Panc1 (cell line): ENCODE data around the gene SDK2. TPM values are rescaled to one million over a fixed set of nuclear protein-coding genes. Genes with fewer than 3 reads are reported as not detected.
A peak's percentile ranks its signal among the peaks of the same experiment; 100 is the strongest.

ENCODE experiments used
- ATAC-seq: fragments of 200-7000 bp; cut with Tn5 transposase; 2 replicates; pipeline ENCODE4 v1.9.1; 2020; ENCODE audit warnings: mild to moderate bottlenecking, moderate library complexity
- BruUV-seq: library from RNA; stranded (reverse); fragments of 400-500 nt; replicated peaks from 2 replicates; lab custom pipeline; 2021; lab: Mats Ljungman, UMichigan
- CTCF ChIA-PET: fragments of 300-600 bp; sonication (Branson Sonifier 250); formaldehyde crosslinking; loops from one replicate; lab custom pipeline; 2022; ENCODE audit warnings: antibody characterized with exemption; lab: Charles Lee
- POLR2A ChIA-PET: fragments of 300-600 bp; sonication (Branson Sonifier 250); formaldehyde crosslinking; loops from one replicate; lab custom pipeline; 2022; ENCODE audit warnings: antibody characterized with exemption; lab: Charles Lee
- DNase-seq: peaks from one replicate; pipeline ENCODE4 v3.0.0-alpha.2; 2010; ENCODE audit warnings: low read depth, low spot score
- H3K27ac ChIP-seq: 2 replicates; pipeline ENCODE4 v1.5.1; 2011; ENCODE audit warnings: mild to moderate bottlenecking, low read length, inconsistent platforms
- H3K27me3 ChIP-seq: fragments of 200-500 bp; sonication (Bioruptor generic); 2 replicates; pipeline ENCODE4 v1.6.0; 2014; ENCODE audit warnings: low read length, inconsistent platforms; ENCODE audit not compliant: control insufficient read depth, insufficient read depth
- H3K36me3 ChIP-seq: fragments of 200-500 bp; sonication (Bioruptor generic); 2 replicates; pipeline ENCODE4 v1.5.1; 2014; ENCODE audit warnings: inconsistent platforms, mild to moderate bottlenecking, low read length, moderate library complexity; ENCODE audit not compliant: control insufficient read depth, insufficient read depth
- H3K4me1 ChIP-seq: 2 replicates; pipeline ENCODE4 v1.5.1; 2011; ENCODE audit warnings: inconsistent platforms, mild to moderate bottlenecking, low read length, moderate library complexity; ENCODE audit not compliant: control insufficient read depth, insufficient read depth
- H3K4me3 ChIP-seq, 2 experiments: 2 replicates each; pipeline ENCODE4 v1.5.1; 2011 to 2012; ENCODE audit warnings: low read depth in 2 of 2, low read length in 2 of 2, mild to moderate bottlenecking in 2 of 2, inconsistent platforms in 1 of 2, moderate library complexity in 1 of 2
- H3K9me3 ChIP-seq: fragments of 200-500 bp; sonication (Bioruptor generic); 2 replicates; pipeline ENCODE4 v1.5.1; 2014; ENCODE audit warnings: low read depth, mild to moderate bottlenecking, inconsistent platforms, low read length, moderate library complexity; ENCODE audit not compliant: control insufficient read depth, insufficient read depth
- POLR2AphosphoS5 ChIP-seq: IDR thresholded peaks from 2 replicates; pipeline ENCODE4 v1.6.1; 2012; ENCODE audit warnings: mild to moderate bottlenecking, low read depth, low read length, moderate library complexity
- SIN3A ChIP-seq: IDR thresholded peaks from 2 replicates; pipeline ENCODE4 v1.6.1; 2012; ENCODE audit warnings: low read depth, mild to moderate bottlenecking, low read length, moderate library complexity, borderline replicate concordance; ENCODE audit not compliant: insufficient read depth
- TCF7L2 ChIP-seq: IDR thresholded peaks from 2 replicates; pipeline ENCODE4 v1.6.1; 2011; ENCODE audit warnings: mild to moderate bottlenecking, low read depth, low read length, inconsistent platforms
- in situ Hi-C: cut with HindIII; loops from 2 replicates; pipeline ENCODE4 v1.10.0; 2016; ENCODE audit warnings: low sequenced_read_pairs, low pct_unique_long_range_greater_than_20kb
- intact Hi-C: fragments of 100-400 bp; cut with micrococcal nuclease; formaldehyde crosslinking; loops from one replicate; pipeline ENCODE4 v1.10.0; 2022; ENCODE audit not compliant: unreplicated experiment
- total RNA-seq: library from RNA; stranded (reverse); gene quantifications from one replicate; pipeline ENCODE4 v1.2.1, GENCODE V29; 2021; ENCODE audit not compliant: unreplicated experiment
- TF ChIP-seq, protein P1 (sequence below): fragments of 450-650 bp; IDR thresholded peaks from 2 replicates; pipeline ENCODE4 v1.5.1; 2017; ENCODE audit warnings: mild to moderate bottlenecking
- TF ChIP-seq, protein P2 (sequence below), 2 experiments: IDR thresholded peaks; 2 replicates each; pipeline ENCODE4 v1.6.1; 2011 to 2012; ENCODE audit warnings: low read depth in 2 of 2, control low read depth in 1 of 2, low read length in 1 of 2, mild to moderate bottlenecking in 1 of 2, moderate library complexity in 1 of 2; ENCODE audit not compliant: insufficient read depth in 1 of 2

SDK2 gene
- total RNA-seq, 1 experiment from 2014 or later, result 0.41 TPM

DNA sequence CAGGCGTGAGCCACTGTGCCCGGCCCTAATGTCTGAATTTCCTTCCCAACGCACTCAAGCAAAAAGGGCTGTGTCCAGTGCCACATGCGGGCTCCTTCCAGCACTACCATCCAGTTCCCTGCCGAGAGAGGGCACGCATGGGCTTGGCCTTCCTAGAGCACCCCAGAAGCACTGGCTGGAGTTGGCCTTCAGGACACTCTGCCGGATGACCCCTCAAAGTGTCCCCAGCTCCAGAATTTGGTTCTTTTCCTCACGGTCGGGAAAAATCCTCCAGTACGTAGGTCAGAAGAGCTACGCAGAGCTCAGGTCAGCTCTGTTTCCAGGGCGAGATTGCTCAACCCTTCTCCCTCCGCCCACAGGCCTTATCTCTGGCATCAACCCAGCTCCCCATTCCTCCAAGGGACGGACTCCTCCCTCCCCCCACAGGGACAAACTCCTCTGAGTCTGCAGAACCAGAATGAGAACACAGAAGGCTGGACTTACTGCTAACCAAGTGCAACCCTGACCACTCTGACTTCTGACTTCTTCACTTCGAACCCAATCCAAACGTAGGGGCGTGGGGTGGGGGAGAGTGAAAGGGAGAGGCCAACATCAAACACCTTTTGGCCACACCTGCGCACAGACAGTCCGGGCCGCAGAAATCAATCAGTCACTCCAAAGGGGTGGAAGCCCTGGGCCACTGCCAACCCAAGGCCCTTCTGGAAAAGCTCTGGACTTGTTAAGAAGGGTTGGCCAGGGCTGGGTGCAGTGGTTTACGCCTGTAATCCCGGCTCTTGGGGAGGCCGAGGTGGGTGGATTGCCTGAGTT lies 336.0 kb downstream of the SDK2 start:
- intact Hi-C loops, result loop anchor here (5.0 kb wide), 1 partner anchor 59 kb away; no protein-coding TSS in a partner anchor
- peaks cover 62% of the 10 kb centered on the region for H3K4me1 ChIP-seq
- BruUV-seq, result TSS peak; percentile 20
- TF ChIP-seq TCF7L2, result 0 out of 2 replicates have a peak, but pooled peaks have one; percentile 53
- TF ChIP-seq, protein P1, sequence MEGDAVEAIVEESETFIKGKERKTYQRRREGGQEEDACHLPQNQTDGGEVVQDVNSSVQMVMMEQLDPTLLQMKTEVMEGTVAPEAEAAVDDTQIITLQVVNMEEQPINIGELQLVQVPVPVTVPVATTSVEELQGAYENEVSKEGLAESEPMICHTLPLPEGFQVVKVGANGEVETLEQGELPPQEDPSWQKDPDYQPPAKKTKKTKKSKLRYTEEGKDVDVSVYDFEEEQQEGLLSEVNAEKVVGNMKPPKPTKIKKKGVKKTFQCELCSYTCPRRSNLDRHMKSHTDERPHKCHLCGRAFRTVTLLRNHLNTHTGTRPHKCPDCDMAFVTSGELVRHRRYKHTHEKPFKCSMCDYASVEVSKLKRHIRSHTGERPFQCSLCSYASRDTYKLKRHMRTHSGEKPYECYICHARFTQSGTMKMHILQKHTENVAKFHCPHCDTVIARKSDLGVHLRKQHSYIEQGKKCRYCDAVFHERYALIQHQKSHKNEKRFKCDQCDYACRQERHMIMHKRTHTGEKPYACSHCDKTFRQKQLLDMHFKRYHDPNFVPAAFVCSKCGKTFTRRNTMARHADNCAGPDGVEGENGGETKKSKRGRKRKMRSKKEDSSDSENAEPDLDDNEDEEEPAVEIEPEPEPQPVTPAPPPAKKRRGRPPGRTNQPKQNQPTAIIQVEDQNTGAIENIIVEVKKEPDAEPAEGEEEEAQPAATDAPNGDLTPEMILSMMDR, result no peak
- DNase-seq, result no peak
- no peaks in the 10 kb centered on the region for H3K27me3 ChIP-seq
- H3K9me3 ChIP-seq, result no peaks in the 10 kb centered on the region
- H3K36me3 ChIP-seq, result peaks cover 4% of the 10 kb centered on the region; the same call in 1 of the 2 replicates
- H3K4me3 ChIP-seq, result peak overlapping the region; percentile 22 to 90
- in situ Hi-C loops, result no loop called here
- ChIA-PET CTCF (interaction anchor here (0.5 to 5.7 kb wide), 3 partner anchors 46 to 62 kb away, joined by 3 to 34 read pairs (median 4); partner anchors contain the start of gene CPSF4L), POLR2A (interaction anchor here (0.5 kb wide), 1 partner anchor 10 kb away, joined by 3 read pairs; no protein-coding TSS in a partner anchor)
- ATAC-seq, result no peak
- H3K27ac ChIP-seq, result peak overlapping the region; percentile 86

DNA sequence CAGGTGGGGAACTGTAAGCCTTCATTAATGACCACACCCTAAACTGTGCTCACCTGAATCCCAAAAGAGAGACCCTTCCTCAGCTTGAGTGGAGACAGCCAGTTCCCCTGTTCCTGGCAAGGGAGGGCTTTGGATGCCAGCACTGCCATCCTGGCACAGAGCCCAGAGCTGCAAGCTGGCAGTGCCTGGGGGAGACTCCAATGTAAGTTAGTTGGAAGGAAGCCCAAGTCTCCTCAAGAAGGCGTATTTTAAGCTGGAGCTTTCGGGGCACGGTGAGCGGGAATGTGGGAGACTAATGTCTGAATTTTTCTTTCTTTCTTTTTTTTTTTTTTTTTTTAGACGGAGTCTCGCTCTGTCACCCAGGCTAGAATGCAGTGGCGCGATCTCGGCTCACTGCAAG lies 337.1 kb downstream of the SDK2 start:
- ATAC-seq (no peak), DNase-seq (no peak)
- no peaks in the 10 kb centered on the region for H3K9me3 ChIP-seq
- H3K27ac ChIP-seq, result peak overlapping the region; percentile 97
- ChIA-PET POLR2A (interaction anchor here (0.9 kb wide), 1 partner anchor 12 kb away, joined by 3 read pairs; no protein-coding TSS in a partner anchor), CTCF (interaction anchor here (1.2 to 5.7 kb wide), 2 partner anchors 11 to 63 kb away, joined by 3 to 34 read pairs; no protein-coding TSS in a partner anchor)
- intact Hi-C loops (loop anchor here (5.0 kb wide), 1 partner anchor 60 kb away; no protein-coding TSS in a partner anchor), in situ Hi-C loops (no loop called here)
- BruUV-seq, result no TSS peak
- H3K4me1 ChIP-seq, result peaks cover 62% of the 10 kb centered on the region
- TF ChIP-seq TCF7L2 (no peak), SIN3A (no peak), POLR2AphosphoS5 (no peak)
- TF ChIP-seq, protein P2, sequence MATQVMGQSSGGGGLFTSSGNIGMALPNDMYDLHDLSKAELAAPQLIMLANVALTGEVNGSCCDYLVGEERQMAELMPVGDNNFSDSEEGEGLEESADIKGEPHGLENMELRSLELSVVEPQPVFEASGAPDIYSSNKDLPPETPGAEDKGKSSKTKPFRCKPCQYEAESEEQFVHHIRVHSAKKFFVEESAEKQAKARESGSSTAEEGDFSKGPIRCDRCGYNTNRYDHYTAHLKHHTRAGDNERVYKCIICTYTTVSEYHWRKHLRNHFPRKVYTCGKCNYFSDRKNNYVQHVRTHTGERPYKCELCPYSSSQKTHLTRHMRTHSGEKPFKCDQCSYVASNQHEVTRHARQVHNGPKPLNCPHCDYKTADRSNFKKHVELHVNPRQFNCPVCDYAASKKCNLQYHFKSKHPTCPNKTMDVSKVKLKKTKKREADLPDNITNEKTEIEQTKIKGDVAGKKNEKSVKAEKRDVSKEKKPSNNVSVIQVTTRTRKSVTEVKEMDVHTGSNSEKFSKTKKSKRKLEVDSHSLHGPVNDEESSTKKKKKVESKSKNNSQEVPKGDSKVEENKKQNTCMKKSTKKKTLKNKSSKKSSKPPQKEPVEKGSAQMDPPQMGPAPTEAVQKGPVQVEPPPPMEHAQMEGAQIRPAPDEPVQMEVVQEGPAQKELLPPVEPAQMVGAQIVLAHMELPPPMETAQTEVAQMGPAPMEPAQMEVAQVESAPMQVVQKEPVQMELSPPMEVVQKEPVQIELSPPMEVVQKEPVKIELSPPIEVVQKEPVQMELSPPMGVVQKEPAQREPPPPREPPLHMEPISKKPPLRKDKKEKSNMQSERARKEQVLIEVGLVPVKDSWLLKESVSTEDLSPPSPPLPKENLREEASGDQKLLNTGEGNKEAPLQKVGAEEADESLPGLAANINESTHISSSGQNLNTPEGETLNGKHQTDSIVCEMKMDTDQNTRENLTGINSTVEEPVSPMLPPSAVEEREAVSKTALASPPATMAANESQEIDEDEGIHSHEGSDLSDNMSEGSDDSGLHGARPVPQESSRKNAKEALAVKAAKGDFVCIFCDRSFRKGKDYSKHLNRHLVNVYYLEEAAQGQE (IDR thresholded peaks at IDR 0.05; ENCODE audit: insufficient read depth in 1 of 2, low read depth in 2 of 2, low read length in 1 of 2), result no peak
- TF ChIP-seq, protein P1, result no peak
- H3K4me3 ChIP-seq, result 0 out of 4 replicates have a peak overlapping the region, but pooled peaks of 1 of the 2 experiments have one; percentile 0
- H3K36me3 ChIP-seq, result peaks cover 4% of the 10 kb centered on the region; the same call in 1 of the 2 replicates
- no peaks in the 10 kb centered on the region for H3K27me3 ChIP-seq
